GM10266 (cell line): ENCODE data around the gene KDM2B.

Experiments used
- DNase-seq: peaks from one replicate; pipeline ENCODE4 v3.0.0; 2012; ENCODE audit errors: extremely low spot score
- TF ChIP-seq, protein P1 (sequence below): IDR thresholded peaks from 2 replicates; pipeline ENCODE4 v1.5.1; 2012; ENCODE audit warnings: mild to moderate bottlenecking, low read depth; ENCODE audit not compliant: control insufficient read depth, insufficient read depth; ENCODE audit errors: missing control alignments

Gene KDM2B

DNA sequence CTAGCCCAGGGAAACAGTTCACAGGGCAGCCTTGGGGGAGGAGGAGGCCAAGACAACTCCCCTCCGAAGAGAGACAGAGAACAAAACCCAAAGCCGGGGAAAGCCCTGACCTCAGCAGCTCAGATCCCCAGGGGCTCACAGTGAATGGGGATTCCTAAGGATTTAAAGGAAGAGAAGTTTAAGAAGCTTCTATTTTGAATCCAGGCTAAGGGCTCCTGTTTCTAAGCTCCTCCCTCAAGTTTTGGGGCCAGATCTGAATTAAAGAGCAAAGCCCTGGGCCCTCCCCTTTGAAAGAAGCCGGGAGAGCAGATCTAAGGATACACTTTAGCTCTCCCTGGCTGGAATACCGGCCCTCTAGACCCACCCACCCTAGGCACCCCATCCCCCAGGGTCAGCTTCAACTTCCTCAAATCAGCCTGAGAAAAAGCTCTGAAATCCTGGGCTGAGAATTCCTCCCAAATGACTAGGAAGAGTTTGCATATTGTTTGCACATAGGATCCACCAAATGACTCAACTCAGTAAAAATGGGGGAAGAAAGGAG is 3.9 kb downstream of the KDM2B start:
- TF ChIP-seq, protein P1, sequence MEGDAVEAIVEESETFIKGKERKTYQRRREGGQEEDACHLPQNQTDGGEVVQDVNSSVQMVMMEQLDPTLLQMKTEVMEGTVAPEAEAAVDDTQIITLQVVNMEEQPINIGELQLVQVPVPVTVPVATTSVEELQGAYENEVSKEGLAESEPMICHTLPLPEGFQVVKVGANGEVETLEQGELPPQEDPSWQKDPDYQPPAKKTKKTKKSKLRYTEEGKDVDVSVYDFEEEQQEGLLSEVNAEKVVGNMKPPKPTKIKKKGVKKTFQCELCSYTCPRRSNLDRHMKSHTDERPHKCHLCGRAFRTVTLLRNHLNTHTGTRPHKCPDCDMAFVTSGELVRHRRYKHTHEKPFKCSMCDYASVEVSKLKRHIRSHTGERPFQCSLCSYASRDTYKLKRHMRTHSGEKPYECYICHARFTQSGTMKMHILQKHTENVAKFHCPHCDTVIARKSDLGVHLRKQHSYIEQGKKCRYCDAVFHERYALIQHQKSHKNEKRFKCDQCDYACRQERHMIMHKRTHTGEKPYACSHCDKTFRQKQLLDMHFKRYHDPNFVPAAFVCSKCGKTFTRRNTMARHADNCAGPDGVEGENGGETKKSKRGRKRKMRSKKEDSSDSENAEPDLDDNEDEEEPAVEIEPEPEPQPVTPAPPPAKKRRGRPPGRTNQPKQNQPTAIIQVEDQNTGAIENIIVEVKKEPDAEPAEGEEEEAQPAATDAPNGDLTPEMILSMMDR, result no peak
- DNase-seq, result peak; percentile 43

DNA sequence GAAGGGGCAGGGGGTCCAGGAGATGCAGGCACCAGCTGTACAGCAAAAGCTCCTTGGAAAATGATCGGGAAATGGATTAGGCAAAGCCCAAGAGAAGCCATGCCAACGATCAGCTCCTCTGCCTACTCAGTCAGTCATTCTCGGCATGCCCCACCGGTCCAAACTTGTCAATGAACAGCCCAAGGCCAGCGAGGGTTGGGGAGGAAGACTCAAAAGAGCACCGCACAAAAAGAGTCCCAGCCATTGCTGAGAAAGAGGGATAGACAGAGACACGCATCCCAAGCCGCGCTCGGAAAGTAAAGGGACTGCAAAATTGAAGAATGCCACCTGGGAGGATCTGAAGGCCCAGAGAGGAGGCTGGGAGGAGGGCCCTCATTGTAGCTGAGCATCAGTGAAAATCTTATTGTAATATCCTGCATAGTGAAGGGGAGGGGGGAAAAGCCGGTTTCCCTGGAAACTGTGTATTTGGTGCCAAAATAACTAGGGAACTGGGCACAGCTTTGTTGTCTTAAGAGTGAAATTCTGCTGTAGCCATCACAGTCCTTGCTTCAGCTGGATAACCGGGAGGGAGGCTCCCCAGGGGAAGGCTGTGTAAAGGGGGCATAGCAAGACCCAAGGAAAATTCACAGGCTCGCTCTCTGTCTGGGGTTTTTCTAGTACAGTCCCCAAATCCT is 4.7 kb downstream of the KDM2B start:
- DNase-seq, result no peak
- TF ChIP-seq, protein P1, result no peak

DNA sequence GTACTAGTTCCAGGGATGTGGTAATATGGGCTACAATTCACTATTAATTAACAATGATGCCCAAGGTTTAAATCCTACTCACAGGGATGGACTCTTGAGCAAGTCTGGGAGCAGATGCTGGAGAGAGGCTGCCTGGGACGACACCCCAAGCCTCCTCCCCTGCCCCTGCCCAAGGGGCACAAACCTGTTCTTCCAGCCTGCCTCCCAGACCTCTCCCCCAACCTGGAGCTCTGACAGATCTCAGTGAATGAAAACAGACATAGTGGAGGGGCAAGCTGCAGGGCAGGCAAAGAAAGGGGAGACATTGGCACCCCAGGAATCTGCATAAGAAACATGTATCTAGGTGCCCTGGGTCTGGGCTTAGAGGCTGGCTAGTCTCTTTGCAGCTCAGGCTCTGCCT is 5.8 kb downstream of the KDM2B start:
- TF ChIP-seq, protein P1, result no peak
- DNase-seq, result no peak

DNA sequence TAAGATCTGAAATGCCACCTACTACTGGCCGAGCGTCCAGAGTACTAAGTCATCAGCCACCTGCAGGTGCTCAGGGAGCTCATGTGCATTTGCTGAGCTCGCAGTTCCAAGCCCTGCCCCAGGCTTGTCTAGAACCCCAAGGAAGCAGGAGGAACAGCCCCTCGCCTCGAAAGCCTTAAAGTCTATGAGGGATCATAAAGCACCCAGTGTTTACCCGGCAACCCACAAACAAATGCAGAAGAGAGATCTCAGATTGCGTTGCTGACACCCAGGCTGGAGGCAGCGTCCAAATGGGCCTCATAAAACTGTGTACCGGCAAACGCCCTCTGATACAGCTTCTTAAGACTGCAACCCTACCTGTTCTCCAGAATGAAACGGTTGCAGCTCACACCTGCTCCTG is 6.8 kb downstream of the KDM2B start:
- TF ChIP-seq, protein P1, result no peak
- no peak for DNase-seq

DNA sequence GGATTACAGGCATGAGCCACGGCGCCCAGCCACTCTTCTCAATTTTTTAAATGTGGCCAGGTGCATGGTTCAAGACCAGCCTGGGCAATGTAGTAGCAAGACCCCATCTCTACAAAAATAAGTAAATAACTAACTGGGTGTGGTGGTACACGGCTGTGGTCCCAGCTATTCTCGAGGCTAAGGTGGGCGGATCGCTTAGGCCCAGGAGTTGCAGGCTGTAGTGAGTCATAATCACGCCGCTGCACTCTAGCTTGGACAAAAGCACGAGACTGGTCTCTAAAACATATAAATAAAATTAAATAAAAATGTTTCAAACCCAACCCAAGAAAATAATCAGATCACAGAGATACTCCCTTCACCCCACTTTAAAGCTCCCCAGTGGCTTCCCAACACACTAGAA is 8.9 kb downstream of the KDM2B start:
- no peak for DNase-seq
- TF ChIP-seq, protein P1, result no peak

DNA sequence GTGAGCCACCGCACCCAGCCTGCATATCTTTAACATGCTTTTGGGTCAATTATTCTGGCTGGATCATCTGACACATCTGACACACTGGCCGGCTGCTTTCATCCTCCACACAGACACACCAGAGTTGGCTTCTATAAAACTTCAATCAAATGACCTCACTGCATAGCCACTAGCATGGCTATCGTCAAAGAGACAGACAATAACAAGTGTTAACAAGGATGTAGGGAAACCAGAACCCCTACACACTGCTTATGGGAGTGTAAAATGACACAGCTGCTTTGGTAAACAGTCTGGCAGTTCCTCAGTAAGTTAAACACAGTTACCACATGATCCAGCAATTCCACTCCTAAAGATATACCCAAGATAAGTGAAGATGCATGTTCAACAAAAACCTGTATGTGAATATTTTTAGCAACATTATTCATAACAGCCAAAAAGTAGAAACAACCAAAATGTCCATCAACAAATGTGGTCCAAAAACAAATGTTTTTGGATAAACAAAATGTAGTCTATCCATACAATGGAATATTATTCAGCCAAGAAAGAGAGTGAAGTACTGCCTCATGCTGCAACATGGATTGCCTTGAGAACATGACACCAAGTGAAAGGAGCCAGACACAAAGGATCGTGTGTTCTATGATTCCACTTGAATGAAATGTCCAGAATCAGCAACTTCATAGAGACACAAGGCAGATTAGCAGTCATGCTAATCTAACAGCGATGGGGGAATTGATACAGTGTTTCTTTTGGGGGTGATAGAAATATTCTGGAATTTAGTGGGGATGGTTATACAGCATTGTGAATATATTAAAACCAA is 10.1 kb downstream of the KDM2B start:
- TF ChIP-seq, protein P1, result no peak
- no peak for DNase-seq
